ENCODE measurements around the gene EFNA5. TPM values are rescaled to one million over a fixed set of nuclear protein-coding genes. Genes with fewer than 3 reads are reported as not detected.
A peak's percentile ranks its signal among the peaks of the same experiment; 100 is the strongest.

EFNA5 gene
- polyA plus RNA-seq, 4 donors: 0.54 to 3.5 (median 1.7) TPM; not detected in 1

DNA sequence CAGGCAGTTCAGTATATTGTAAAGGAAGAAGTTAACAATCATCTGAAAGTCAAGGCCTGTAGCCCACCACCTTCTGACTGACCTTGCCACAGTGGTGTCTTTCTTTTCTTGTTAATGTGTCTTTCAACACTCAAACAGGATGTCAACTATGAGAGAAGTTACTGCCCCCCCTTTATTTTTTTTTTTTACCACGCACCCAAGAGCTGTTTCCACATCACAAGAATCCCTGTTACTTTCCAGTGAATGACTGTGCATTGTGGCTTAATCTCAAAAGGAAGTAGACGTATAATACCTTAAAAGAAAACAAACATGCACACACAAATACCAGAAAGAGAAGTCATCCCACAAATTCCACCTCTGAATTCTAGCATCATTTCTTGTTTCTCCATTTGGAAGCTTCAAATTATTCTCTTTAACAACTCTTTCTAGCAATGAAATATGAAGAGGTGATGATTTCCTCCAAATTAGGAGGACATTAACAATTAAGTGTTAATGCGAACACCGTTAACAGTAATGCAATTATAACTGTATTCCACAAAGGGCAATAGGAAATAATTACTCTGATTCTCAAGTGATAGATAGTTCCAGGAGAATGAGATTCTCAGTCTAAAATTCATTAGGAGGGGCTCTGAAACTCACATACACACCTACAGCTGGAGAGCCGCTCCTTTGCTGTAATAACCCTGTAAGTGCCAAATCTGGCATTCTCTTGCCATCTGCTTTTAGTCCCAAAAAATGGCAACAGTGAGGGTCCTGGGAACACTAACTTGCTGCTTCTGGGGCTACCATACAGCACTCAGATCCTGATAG is 201.0 kb downstream of the EFNA5 start:
- H3K4me3 ChIP-seq (ENCODE audit: low read depth in 1 of 3, low read length in 3 of 3): no peak overlapping the region

DNA sequence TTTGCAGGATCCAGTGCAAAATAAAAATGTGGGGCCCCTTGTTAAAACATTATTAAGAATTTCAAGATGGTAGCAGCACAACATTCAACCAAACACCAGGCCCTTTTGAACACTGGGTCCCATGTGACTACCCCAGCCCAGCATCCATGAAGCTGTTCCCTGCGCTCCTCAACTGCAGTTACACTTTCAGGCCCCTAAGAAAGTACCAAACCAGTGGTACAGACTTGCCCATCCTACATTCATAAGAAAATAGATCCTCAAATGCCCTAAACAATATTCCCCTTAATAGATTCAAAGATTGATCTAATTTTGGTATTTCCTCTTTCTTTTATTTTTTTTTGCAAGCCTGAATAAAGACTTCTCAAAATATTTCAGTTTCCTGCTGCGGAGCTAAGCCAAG is 201.7 kb downstream of the EFNA5 start:
- Histone ChIP-seq H3K27ac (ENCODE audit: low read depth in 1 of 3, low read length in 2 of 3) (no peak overlapping the region), H3K36me3 (ENCODE audit: control insufficient read depth in 3 of 3, insufficient read depth in 2 of 3, low read depth in 1 of 3, low read length in 3 of 3) (no peaks in the 10 kb centered on the region), H3K4me3 (ENCODE audit: low read depth in 1 of 3, low read length in 3 of 3) (no peak overlapping the region), H3K9me3 (ENCODE audit: control insufficient read depth in 2 of 2, insufficient read depth in 1 of 2, low read depth in 1 of 2, low read length in 1 of 2) (no peaks in the 10 kb centered on the region), H3K27me3 (ENCODE audit: control insufficient read depth in 3 of 3, insufficient read depth in 3 of 3, low read length in 3 of 3) (no peaks in the 10 kb centered on the region), H3K4me1 (ENCODE audit: control insufficient read depth in 3 of 3, insufficient read depth in 2 of 3, low read depth in 1 of 3, low read length in 2 of 3) (peaks cover 0 to 3% (median 0%) of the 10 kb centered on the region in 3 donors)
- WGBS, 3 donors: 63 to 91% (median 78%) methylated on average over 2 of the region's 2 CpGs
- FAIRE-seq: no peak
- DNase-seq: no peak

More for the DNA sequence above, 201.0 kb downstream of the EFNA5 start:
- H3K36me3 ChIP-seq (ENCODE audit: control insufficient read depth in 3 of 3, insufficient read depth in 2 of 3, low read depth in 1 of 3, low read length in 3 of 3): no peaks in the 10 kb centered on the region
- 62 to 65% (median 64%) methylated on average over 5 of the region's 5 CpGs for WGBS, 3 donors
- H3K27ac ChIP-seq (ENCODE audit: low read depth in 1 of 3, low read length in 2 of 3): no peak overlapping the region
- no peaks in the 10 kb centered on the region for H3K27me3 ChIP-seq (ENCODE audit: control insufficient read depth in 3 of 3, insufficient read depth in 3 of 3, low read length in 3 of 3)
- DNase-seq (peak in 1 of 2 donors; percentile 24), FAIRE-seq (no peak)
- H3K9me3 ChIP-seq (ENCODE audit: control insufficient read depth in 2 of 2, insufficient read depth in 1 of 2, low read depth in 1 of 2, low read length in 1 of 2): no peaks in the 10 kb centered on the region
- H3K4me1 ChIP-seq (ENCODE audit: control insufficient read depth in 3 of 3, insufficient read depth in 2 of 3, low read depth in 1 of 3, low read length in 2 of 3): peaks cover 0 to 5% (median 4%) of the 10 kb centered on the region in 3 donors

GRCh38 chr5:107468276-107468675 is 202.5 kb downstream of the EFNA5 start:
- Histone ChIP-seq H3K27me3 (ENCODE audit: control insufficient read depth in 3 of 3, insufficient read depth in 3 of 3, low read length in 3 of 3) (no peaks in the 10 kb centered on the region), H3K9me3 (ENCODE audit: control insufficient read depth in 2 of 2, insufficient read depth in 1 of 2, low read depth in 1 of 2, low read length in 1 of 2) (no peaks in the 10 kb centered on the region), H3K4me1 (ENCODE audit: control insufficient read depth in 3 of 3, insufficient read depth in 2 of 3, low read depth in 1 of 3, low read length in 2 of 3) (peaks cover 0 to 3% (median 0%) of the 10 kb centered on the region in 3 donors), H3K27ac (ENCODE audit: low read depth in 1 of 3, low read length in 2 of 3) (no peak overlapping the region), H3K4me3 (ENCODE audit: low read depth in 1 of 3, low read length in 3 of 3) (no peak overlapping the region), H3K36me3 (ENCODE audit: control insufficient read depth in 3 of 3, insufficient read depth in 2 of 3, low read depth in 1 of 3, low read length in 3 of 3) (no peaks in the 10 kb centered on the region)
- 25 to 46% (median 26%) methylated on average over 1 of the region's 1 CpG for WGBS, 3 donors
- FAIRE-seq: no peak
- DNase-seq: no peak

GRCh38 chr5:107467137-107467932 is 203.4 kb downstream of the EFNA5 start:
- 38 to 67% (median 46%) methylated on average over 5 of the region's 5 CpGs for WGBS, 3 donors
- Histone ChIP-seq H3K36me3 (ENCODE audit: control insufficient read depth in 3 of 3, insufficient read depth in 2 of 3, low read depth in 1 of 3, low read length in 3 of 3) (no peaks in the 10 kb centered on the region), H3K27ac (ENCODE audit: low read depth in 1 of 3, low read length in 2 of 3) (no peak overlapping the region), H3K27me3 (ENCODE audit: control insufficient read depth in 3 of 3, insufficient read depth in 3 of 3, low read length in 3 of 3) (no peaks in the 10 kb centered on the region), H3K4me3 (ENCODE audit: low read depth in 1 of 3, low read length in 3 of 3) (no peak overlapping the region), H3K9me3 (ENCODE audit: control insufficient read depth in 2 of 2, insufficient read depth in 1 of 2, low read depth in 1 of 2, low read length in 1 of 2) (no peaks in the 10 kb centered on the region), H3K4me1 (ENCODE audit: control insufficient read depth in 3 of 3, insufficient read depth in 2 of 3, low read depth in 1 of 3, low read length in 2 of 3) (peaks cover 0 to 3% (median 0%) of the 10 kb centered on the region in 3 donors)
- peak; percentile 71 to 78 for DNase-seq
- FAIRE-seq: no peak

- peaks cover 0 to 3% (median 0%) of the 10 kb centered on the region in 3 donors for H3K4me1 ChIP-seq (ENCODE audit: control insufficient read depth in 3 of 3, insufficient read depth in 2 of 3, low read depth in 1 of 3, low read length in 2 of 3)
- DNase-seq (peak in 1 of 2 donors; percentile 50), FAIRE-seq (no peak)
- WGBS, 3 donors: 81 to 89% (median 83%) methylated on average over 10 of the region's 10 CpGs
- H3K27me3 ChIP-seq (ENCODE audit: control insufficient read depth in 3 of 3, insufficient read depth in 3 of 3, low read length in 3 of 3): no peaks in the 10 kb centered on the region
- H3K36me3 ChIP-seq (ENCODE audit: control insufficient read depth in 3 of 3, insufficient read depth in 2 of 3, low read depth in 1 of 3, low read length in 3 of 3): no peaks in the 10 kb centered on the region
- H3K9me3 ChIP-seq (ENCODE audit: control insufficient read depth in 2 of 2, insufficient read depth in 1 of 2, low read depth in 1 of 2, low read length in 1 of 2): no peaks in the 10 kb centered on the region
- H3K4me3 ChIP-seq (ENCODE audit: low read depth in 1 of 3, low read length in 3 of 3): no peak overlapping the region
- no peak overlapping the region for H3K27ac ChIP-seq (ENCODE audit: low read depth in 1 of 3, low read length in 2 of 3)
These were observed 204.4 kb downstream of the EFNA5 start for GRCh38 chr5:107466233-107466769.

- Histone ChIP-seq H3K9me3 (ENCODE audit: control insufficient read depth in 2 of 2, insufficient read depth in 1 of 2, low read depth in 1 of 2, low read length in 1 of 2) (no peaks in the 10 kb centered on the region), H3K27me3 (ENCODE audit: control insufficient read depth in 3 of 3, insufficient read depth in 3 of 3, low read length in 3 of 3) (no peaks in the 10 kb centered on the region), H3K4me3 (ENCODE audit: low read depth in 1 of 3, low read length in 3 of 3) (no peak overlapping the region), H3K36me3 (ENCODE audit: control insufficient read depth in 3 of 3, insufficient read depth in 2 of 3, low read depth in 1 of 3, low read length in 3 of 3) (no peaks in the 10 kb centered on the region), H3K4me1 (ENCODE audit: control insufficient read depth in 3 of 3, insufficient read depth in 2 of 3, low read depth in 1 of 3, low read length in 2 of 3) (peaks cover 0 to 3% (median 0%) of the 10 kb centered on the region in 3 donors), H3K27ac (ENCODE audit: low read depth in 1 of 3, low read length in 2 of 3) (no peak overlapping the region)
- no peak for DNase-seq
- WGBS, 3 donors: 77 to 94% (median 85%) methylated on average over 8 of the region's 8 CpGs
- no peak for FAIRE-seq
These were observed 205.9 kb downstream of the EFNA5 start for GRCh38 chr5:107464876-107465275.

- DNase-seq (no peak), FAIRE-seq (no peak)
- Histone ChIP-seq H3K9me3 (ENCODE audit: control insufficient read depth in 2 of 2, insufficient read depth in 1 of 2, low read depth in 1 of 2, low read length in 1 of 2) (no peaks in the 10 kb centered on the region), H3K27ac (ENCODE audit: low read depth in 1 of 3, low read length in 2 of 3) (no peak overlapping the region), H3K4me1 (ENCODE audit: control insufficient read depth in 3 of 3, insufficient read depth in 2 of 3, low read depth in 1 of 3, low read length in 2 of 3) (peaks cover 0 to 3% (median 0%) of the 10 kb centered on the region in 3 donors), H3K36me3 (ENCODE audit: control insufficient read depth in 3 of 3, insufficient read depth in 2 of 3, low read depth in 1 of 3, low read length in 3 of 3) (no peaks in the 10 kb centered on the region), H3K4me3 (ENCODE audit: low read depth in 1 of 3, low read length in 3 of 3) (no peak overlapping the region), H3K27me3 (ENCODE audit: control insufficient read depth in 3 of 3, insufficient read depth in 3 of 3, low read length in 3 of 3) (no peaks in the 10 kb centered on the region)
- 75 to 86% (median 75%) methylated on average over 4 of the region's 4 CpGs for WGBS, 3 donors
These were observed 206.3 kb downstream of the EFNA5 start for GRCh38 chr5:107464416-107464815.

- Histone ChIP-seq H3K36me3 (ENCODE audit: control insufficient read depth in 3 of 3, insufficient read depth in 2 of 3, low read depth in 1 of 3, low read length in 3 of 3) (no peaks in the 10 kb centered on the region), H3K27ac (ENCODE audit: low read depth in 1 of 3, low read length in 2 of 3) (no peak overlapping the region), H3K27me3 (ENCODE audit: control insufficient read depth in 3 of 3, insufficient read depth in 3 of 3, low read length in 3 of 3) (no peaks in the 10 kb centered on the region), H3K4me1 (ENCODE audit: control insufficient read depth in 3 of 3, insufficient read depth in 2 of 3, low read depth in 1 of 3, low read length in 2 of 3) (peaks cover 0 to 3% (median 0%) of the 10 kb centered on the region in 3 donors), H3K9me3 (ENCODE audit: control insufficient read depth in 2 of 2, insufficient read depth in 1 of 2, low read depth in 1 of 2, low read length in 1 of 2) (no peaks in the 10 kb centered on the region), H3K4me3 (ENCODE audit: low read depth in 1 of 3, low read length in 3 of 3) (no peak overlapping the region)
- WGBS, 3 donors: 91 to 95% (median 94%) methylated on average over 1 of the region's 1 CpG
- DNase-seq (no peak), FAIRE-seq (no peak)
These were observed 207.0 kb downstream of the EFNA5 start for GRCh38 chr5:107463731-107464130.
